NCI-H1105 (cell line): ENCODE data around the gene TPX2.
"Not testable (repeated sequence)": the region's sequence is repeated elsewhere in the genome, so short reads cannot be mapped to it uniquely, and the experiment has no call there.

ENCODE experiments used
- DNase-seq: peaks from one replicate; lab custom pipeline; 2025; lab: John Stamatoyannopoulos, UW

TPX2 gene

DNA sequence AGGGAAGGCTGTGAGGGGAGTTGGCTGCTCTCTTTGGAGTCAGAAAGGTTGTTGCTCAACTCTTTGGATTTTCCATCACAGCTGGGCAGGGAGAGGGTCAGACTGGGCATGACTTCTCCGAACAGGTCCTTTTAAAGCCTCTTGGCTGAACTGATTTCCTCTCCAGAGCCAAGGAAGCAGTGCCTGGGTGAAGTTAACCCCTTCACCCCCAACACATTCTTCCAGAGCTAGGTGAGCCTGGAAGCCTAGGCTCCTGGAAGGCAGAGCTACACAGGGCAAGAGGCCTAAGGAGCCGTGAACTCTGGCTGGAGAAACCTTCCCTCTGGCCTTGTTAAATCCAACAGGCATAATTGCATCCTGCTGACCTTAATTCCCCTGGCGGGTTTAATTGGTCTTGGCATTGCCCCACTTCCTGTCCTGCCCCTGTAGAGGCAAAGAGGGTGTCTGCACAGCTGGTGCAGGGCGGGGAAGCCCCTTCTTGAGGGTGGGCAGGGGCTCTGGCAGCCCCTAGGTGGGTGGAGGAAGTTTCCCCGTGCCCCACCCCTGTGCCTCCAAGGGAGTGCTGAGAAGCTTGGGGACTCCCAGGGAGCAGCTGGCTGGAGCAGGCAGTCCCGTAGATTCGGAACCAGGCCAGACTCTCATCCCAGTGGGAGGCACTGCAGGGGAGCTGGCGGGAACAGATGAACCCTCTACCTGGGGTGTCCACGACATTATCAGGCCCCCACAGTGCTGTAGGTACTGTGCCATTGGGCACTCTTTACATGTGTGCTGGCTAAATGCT, 76.5 kb downstream of the TPX2 start:
- no peak for DNase-seq

- DNase-seq: no peak
Measured at GRCh38 chr20:31816221-31816620, 77.1 kb downstream of the TPX2 start.

- DNase-seq: no peak
Measured at GRCh38 chr20:31817461-31817860, 78.4 kb downstream of the TPX2 start.

- DNase-seq: no peak
Measured at GRCh38 chr20:31818376-31818908, 79.4 kb downstream of the TPX2 start.

- DNase-seq: peak; percentile 38
Measured at GRCh38 chr20:31819083-31819784, 80.1 kb downstream of the TPX2 start, which contains the start of gene MYLK2. MYLK2 (plus strand) TSS chr20:31819356; CDS start chr20:31819581, 225 bp downstream.

- DNase-seq: no peak
Measured at GRCh38 chr20:31820228-31820627, 81.1 kb downstream of the TPX2 start.

- no peak for DNase-seq
Measured at GRCh38 chr20:31821427-31821826, 82.3 kb downstream of the TPX2 start.

DNA sequence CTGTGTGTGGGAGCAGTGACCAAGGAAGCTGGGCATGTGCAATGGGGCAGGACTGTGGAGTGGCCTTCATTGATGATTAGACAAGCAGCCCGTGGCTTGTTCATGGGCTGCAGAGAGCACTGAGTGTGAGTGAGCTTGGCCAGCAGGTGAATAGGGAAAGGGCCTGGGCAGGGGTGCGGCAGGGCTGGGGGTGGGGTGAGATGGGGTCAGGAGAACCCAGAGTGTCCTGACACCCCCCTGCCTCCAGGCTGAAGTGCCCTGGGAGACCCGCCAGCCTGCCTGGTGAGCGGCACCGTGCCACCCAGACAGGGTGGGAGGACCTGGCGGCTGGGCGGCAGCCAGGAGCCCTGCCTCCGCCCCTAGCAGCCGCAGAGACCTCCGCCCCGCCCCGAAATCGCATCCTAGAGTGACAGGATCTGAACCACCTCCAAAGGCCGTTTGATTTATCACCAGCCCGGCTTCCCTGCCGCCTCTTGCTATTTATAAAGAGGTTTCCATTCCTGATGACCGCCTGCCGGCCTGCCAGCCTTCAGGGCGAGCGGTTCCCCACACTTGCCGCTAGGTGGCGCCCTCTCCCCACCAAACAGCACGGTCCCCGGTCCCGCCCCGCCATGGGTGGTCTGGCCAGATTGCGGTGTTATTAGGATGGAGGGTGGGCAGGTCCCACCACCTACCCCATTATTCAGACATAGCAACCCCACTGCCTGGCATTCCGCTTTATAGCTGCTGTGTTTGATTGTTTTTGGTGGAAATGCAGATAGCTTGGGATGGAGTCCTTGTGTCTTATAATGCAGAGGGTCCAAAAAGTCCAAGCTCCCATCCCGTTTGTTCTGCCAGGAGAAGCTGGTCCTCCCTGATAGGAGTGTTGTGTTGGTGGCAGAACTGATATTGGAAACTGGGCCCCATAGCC, 83.6 kb downstream of the TPX2 start:
- DNase-seq: peak; percentile 97

DNA sequence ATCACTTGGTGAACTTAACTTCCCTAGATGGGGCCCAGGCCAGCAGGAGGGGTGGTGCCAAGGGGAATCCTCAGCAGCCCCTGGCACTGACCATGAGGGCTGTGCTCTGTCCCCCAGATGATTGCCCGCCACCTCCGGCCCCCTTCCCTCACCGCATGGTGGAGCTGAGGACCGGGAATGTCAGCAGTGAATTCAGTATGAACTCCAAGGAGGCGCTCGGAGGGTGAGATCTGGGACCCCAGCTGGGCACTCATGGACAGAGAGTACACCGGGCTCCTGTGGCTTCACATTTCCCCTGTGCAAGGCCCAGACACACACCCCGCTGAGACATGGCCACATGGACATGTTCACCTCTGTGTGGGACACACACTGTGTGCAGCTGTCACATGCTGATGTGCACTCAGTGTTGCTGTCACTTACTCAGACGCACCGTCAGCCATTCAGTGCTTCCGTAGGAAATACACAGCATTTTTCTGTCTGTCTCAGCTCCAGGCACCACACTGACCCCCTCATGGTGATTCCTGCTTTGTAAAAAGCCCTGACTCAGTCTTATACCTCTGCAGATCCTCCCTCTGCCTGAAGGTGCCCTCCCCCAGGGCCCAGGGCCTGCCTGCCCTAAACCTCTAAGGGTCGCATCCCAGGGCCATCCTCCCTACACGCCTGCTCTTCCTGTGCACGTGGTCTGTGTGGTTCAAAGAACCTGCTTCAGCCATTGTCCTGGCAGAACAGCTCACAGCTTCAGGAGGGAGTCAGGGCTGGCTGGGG, 84.5 kb downstream of the TPX2 start:
- DNase-seq: no peak

DNA sequence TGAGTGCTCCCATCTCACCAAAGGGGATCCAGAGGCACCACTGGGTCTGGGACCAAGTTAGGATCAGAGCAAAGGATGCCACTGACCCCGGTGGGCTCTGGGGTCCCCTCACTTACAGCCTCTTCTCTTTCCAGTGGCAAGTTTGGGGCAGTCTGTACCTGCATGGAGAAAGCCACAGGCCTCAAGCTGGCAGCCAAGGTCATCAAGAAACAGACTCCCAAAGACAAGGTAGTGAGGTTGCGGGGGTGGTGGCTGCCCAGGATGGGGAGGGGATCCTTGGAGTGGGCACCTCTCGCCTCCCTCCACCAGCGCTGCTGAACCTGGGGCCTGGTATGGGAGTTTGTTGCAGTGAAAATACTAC, 85.0 kb downstream of the TPX2 start:
- DNase-seq: no peak

DNA sequence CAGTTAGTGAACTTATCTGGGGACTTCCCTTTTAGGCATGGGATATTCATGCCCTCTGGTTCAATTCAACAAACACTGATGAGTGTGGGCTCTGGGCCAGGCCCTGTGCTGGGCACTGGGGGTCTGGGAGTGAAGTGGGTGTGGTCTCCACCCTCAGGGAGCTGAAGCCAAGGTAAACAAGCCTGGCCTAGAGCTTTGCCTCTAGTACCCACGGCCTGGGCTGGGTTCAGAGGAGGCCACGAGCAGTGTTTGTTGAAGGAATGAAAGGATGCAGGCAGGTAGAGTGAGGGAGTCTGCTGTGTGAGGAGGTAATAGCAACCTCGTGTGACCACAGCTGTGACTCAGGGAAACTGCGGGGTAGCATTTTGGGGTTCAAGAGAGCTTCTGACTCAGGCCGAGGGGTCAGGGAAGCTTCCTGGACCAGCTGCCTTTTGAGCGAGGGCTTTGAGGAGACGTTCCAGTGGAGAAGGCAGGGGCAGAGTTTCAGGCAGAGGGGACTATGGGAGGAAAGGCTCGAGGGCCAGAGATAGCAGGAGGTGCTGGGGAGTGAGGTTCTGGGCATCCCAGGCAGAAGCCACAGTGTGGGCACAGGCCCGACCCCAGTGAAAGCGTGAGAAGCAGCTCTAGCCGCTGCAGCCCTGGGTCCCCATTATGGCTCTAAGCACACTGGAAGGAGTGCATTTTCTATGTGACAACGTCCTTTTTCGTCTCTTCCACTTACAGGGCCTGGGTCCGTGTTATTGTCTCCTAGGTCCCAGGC, 85.6 kb downstream of the TPX2 start:
- no peak for DNase-seq

- DNase-seq: no peak
Measured at GRCh38 chr20:31826074-31826473, 87.0 kb downstream of the TPX2 start.

DNA sequence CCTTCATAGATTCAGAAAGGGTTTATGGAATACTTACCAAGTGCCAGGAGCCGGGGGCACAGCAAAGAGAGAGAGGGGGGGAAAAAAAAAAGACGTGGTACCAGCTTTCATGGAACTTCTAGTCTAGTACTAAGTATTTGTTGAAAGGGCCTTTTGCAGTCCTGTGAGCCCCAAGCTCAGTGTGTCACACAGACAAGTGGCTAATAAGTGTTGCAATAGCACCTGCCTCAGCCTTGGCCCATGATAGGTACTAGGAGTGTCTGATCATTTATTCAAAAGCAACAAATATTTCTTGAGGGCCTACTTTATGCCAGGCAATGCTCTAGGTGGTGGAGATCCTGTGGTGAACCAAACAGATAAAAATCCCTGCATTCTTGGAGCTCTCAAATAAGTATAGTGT, 88.0 kb downstream of the TPX2 start:
- DNase-seq: no peak

- not testable (repeated sequence) for DNase-seq
Measured at GRCh38 chr20:31828016-31828415, 88.9 kb downstream of the TPX2 start.

- no peak for DNase-seq
Measured at GRCh38 chr20:31829731-31830130, 90.6 kb downstream of the TPX2 start.

DNA sequence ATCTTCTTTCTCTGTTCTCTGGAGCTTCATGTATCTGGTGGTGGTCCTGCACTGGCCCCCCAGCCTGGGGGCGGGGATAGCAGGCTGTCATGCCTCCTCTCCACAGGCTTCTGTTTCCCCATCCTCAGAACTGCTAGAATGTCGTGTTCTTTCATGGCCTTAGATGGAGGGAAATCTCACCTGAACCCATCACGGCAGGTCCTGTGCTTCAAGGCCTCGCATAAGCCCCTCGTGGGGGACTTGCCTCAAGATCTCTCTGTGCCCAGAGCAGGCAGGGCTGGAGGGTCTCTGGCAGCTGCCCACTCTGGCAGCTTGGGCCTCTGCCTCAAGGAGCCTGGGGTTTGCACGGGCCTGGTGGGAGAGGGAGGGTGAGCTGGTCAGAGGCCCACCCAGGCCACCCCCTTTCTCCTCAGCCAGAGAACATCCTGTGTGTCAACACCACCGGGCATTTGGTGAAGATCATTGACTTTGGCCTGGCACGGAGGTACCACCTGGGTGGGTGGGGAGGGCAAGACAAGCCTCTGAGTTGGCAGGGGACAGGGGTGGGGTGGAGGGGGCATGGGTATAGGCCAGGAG, 91.4 kb downstream of the TPX2 start:
- DNase-seq: no peak

GRCh38 chr20:31831211-31831610, 92.1 kb downstream of the TPX2 start:
- no peak for DNase-seq

DNA sequence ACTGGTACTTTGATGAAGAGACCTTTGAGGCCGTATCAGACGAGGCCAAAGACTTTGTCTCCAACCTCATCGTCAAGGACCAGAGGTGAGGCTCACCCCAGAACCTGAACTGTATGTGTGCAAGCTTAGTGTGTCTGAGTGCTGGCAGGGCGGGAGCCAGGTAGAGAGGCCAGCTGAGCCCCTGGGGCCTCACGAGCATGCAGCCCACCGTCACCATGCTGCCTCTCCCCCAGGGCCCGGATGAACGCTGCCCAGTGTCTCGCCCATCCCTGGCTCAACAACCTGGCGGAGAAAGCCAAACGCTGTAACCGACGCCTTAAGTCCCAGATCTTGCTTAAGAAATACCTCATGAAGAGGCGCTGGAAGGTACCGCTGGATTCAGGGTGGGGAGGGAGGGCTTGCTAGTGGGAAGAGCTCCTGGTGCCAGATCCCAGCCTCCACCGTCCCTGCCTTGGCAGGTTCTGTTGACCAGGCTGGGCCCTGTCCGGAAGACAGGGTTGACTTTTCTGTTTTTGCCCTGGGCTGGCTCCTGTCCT, 92.7 kb downstream of the TPX2 start:
- no peak for DNase-seq

- DNase-seq: no peak
Measured at GRCh38 chr20:31833130-31833930, 94.2 kb downstream of the TPX2 start.
